Pons (tissue), 1 donor: ENCODE measurements around the gene FOXP2.

Experiments
- DNase-seq: peaks from one replicate; pipeline ENCODE4 v3.0.0-alpha.2; 2016; ENCODE audit warnings: low spot score

FOXP2 gene

DNA sequence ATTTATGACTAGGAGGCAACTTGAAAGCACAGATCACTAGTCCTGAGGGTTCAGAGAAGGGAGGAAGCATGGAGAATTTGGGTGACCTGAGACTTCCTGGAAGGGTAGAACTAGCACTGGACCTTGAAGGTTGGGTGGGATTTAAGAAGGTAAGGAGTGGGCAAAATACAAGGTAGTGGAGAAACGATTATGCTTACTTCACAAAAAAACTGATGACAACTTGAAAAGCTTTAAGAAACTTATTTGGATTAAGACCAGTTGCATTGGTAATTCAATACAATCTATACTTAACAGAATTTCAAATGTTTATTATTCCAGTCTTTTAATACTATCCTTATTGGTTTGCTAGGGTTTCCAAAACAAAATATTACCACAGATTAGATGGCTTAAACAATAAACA lies 308.7 kb downstream of the FOXP2 start:
- no peak for DNase-seq

DNA sequence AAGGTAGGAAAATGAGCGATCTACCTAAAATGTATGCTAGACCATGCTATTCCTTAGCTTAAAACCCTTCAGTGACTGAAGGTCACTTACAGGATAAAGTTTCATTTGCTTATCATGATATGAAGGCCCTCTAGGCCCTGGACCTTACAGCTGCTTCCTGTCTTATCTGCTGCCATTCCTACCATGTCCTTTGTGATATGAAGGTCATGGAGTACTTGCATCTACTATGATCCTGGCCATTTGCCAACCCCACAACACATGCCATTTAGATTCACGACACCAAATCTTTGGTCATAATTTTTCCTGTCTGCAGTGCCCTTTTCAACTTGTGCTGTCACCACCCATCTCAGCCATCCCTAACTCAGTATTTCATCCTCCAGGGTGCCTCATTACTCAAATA lies 325.5 kb downstream of the FOXP2 start:
- no peak for DNase-seq

- no peak for DNase-seq
Observed at GRCh38 chr7:114740941-114741340, 326.3 kb downstream of the FOXP2 start.

DNA sequence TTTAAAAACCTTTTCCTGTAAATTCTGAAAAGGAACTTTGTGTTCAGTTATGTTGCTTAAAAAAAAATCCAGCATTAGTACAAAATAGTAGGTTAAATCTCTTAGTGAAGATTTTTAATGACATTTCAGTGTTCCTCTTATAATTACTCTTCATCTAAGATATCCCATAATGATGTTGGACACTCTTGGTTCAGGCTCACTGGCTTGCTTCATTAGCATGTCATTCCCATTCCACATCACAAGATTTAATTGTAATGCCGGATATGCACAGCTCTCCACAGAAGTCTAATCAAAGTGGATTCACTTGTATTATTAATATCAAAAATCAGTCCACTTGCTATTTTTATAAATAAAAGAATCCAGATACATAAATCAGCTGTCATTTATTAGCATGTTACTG lies 327.3 kb downstream of the FOXP2 start:
- no peak for DNase-seq
